Hematopoietic multipotent progenitor cell treated with erythropoietin and hydrocortisone succinate and interleukin-3 and kit ligand, for 6 days (in vitro differentiated cells): ENCODE data around the gene NSUN4.
A peak's percentile ranks its signal among the peaks of the same experiment; 100 is the strongest.
"Not testable (repeated sequence)": the region's sequence is repeated elsewhere in the genome, so short reads cannot be mapped to it uniquely, and the experiment has no call there.

Source experiments
- DNase-seq: peaks from one replicate; pipeline ENCODE4 v3.0.0-alpha.2; 2015

The NSUN4 gene

DNA sequence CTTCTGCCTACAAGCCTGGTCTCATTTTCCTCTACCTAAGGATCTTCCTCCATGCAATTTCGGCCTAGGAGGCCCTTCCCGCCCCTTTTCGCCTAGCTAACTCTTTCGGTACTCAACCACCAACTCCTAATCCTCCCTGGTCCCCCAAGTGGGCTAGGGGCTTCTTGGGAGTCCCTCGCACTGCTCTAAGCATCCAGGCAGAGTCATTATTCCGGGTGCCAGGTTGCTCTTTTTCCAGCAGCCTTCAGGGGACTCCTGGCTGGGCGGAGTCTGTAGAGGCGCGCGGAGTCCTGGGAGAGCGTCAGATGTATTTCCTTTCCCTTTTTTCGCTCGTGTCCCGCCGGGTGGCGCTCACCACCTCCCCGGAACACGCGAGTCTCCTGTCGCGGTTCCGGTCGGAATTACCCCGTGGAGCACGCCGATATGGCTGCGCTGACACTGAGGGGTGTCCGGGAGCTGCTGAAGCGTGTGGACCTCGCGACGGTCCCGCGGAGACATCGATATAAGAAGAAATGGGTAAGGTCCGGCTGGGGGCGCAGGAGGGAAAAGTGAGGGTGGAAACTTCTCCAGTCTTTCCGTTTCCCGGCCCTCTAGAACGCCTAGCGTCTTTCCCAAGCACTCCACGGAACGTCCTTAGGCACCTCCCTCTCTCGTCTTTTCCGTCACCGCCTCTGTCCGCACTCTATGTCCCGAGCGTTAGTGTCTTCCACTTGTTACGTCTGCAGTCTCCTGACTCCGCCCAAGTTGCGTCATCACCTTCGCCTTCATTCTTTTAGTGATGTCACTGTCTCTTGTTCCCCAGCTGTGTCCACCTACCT is at the start of gene NSUN4:
NSUN4 (plus strand) TSS at position 404 of the 818 bp plus-strand sequence; CDS start at position 424, 20 bp downstream.
- DNase-seq, result peak; percentile 96

DNA sequence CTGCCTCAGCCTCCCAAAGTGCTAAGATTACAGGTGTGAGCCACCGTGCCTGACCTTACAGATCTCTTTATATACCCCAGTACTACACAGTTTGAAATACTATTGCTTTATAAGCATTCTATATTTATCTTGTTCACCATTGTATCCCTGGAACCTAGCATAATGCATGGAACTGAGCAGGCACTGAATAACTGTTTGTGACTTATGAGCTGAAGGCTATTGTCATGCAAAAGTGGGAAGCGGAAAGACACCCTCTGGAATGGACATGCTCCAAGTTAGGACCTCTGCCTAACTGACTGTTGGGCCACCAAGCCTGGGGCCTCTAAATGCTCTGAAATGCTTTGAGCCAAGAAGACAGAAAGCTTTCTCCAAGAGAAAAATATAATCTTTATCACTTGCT is 45.3 kb upstream of the NSUN4 start:
- DNase-seq, result no peak

DNA sequence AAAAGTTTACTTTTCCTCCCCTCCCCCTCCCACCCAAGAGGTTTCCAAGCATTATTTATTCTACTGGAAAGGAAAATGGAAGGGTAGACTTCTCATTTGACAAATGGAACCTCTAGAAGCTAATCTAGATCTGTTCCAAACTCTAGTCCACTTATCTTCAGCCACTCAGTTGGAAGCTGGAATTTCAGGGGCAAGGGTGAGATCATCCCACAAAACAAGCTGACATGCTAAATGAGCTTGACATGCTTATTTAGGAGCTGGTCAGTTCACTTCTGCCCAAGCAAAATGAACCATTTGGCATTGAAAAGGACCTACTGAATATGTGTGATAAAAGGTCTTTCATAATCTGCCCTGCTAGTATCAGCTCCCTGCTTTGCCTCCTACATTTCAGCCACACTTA is 42.2 kb upstream of the NSUN4 start:
- no peak for DNase-seq

DNA sequence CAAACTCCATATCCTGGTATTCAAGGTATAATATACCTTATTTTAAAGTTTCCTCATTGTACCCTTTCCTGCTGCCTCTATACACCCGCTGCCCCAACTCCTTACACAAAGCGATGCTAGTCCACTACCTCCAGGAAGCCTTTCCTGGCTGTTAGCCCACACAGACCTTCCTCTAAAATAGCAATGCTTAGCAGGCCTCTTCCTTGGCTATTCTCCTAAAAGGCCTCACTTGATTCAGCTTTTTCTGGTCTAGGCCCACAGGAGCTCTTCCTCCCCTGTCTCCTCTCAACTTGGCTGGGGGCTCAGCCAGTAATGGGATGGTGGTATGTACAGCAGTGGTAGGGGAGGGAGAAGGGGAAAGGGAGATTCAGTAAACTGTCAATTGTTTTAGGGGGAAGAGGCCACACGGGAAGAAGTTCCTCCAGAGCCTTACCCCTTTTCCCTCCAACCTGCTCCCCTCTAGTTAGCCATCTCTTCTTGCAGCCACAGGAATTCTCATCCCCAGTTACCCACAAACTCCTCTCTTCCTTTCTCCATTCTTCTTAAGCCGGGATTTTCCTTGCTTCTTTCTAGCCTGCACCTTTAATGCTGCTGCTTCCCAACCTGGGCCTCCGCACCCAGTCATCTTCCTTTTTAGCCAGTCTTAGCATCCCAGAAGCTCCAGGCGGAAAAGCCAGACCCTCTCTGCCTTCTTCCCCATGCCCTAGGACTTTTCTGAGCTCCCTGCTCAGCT is 39.8 kb upstream of the NSUN4 start:
- peak; percentile 46 for DNase-seq

GRCh38 chr1:46301406-46301807 is 39.2 kb upstream of the NSUN4 start:
- DNase-seq, result no peak

DNA sequence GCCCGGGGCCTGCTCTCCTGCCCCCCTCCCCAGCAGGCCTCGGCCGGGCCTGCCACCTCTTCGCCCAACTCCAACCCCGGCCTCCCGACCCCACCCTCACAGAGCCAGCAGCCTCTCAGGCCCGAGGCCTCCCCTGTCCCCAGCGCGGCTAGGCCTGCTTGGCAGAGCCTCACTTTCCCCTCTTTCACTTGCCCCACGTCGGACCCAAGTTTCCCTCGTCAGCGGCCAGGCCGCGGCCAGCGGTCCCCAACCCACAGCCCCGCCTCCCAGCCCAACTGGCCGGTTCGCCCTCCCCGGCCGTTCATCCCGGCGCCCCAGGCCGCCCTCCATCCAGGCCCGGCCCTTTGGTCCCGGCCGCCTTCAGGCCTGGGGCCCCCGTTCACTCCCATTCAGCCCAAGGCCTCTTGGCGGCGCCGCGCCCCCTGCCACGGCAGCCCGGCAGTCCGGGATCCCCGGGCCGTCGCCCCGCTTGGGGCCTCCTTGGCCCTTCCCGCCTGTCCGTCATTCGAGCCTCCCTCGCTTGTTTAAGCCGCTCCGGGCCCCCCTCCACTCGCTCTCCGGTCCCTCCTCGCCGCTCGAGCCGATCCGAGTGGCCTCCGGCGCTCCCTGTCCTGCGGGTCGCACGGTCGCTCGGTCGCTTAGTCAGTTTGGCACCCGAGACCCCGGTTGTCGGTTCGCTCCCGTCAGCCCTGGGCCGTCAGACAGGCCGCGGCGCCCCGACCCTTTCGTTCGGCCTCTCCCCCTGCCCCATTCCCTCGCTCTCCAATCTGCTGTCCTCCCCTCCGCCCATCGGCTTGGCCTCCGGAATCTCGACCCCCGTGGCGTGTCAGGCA is 38.6 kb upstream of the NSUN4 start:
- DNase-seq, result peak; percentile 72

DNA sequence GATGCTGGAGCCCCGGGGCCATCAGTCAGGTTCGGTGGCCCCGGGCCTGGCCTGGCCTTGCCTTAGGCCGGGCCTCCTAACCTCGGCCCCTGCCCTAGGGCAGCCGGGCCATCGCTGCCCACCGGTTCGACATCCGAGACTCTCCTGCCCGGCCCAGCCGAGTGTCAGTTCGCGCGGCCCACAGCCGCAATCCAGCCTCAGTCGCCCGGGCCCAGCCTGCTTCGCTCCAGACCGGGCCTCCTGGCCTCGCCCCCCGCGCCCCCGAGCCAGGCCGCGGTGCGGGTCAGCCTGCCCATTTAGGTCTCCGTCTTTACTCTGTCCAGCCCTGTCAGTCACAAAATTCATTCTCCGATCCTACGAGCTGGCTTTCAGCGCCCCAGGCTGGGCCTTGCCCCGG is 38.0 kb upstream of the NSUN4 start:
- peak; percentile 36 for DNase-seq

DNA sequence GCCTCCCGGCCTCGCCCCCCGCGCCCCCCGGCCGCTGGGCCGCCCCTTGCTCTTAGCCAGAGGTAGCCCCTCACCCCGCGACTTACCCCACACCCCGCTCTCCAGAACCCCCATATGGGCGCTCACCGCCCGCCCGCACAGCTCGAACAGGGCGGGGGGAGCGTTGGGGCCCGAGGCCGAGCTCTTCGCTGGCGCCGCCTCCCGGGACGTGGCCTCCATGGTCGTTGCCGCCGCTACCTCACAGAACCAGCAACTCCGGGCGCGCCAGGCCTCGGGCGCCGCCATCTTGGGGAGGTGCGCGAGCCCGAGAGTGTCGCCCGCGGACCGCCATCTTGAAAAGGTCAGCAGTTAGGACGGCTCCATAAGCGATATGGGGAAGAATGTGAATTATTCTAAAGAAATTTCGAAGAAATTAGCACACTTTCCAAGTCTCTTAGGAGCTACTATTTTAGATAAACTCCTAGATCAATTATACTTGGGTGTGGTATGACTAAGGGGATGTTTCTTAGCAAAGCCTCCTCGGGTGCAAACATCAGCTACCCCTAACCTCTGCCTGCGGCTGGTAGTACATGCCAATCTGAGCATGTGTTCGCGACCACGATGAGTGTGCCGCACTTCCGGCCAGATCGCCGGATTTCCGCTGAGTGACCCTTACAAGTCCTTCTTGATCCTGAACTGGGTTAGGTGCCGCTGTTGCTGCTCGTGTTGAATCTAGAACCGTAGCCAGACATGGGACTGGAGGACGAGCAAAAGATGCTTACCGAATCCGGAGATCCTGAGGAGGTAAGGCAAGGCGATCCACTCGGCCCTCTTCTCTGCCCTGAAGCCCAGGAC is 37.4 kb upstream of the NSUN4 start, which contains the start of the genes LRRC41 and UQCRH:
LRRC41 (minus strand) TSS at position 579 of the 834 bp plus-strand sequence; CDS start at position 285, 294 bp downstream.
UQCRH (plus strand) TSS at position 661 of the 834 bp plus-strand sequence; CDS start at position 730, 69 bp downstream.
- peak; percentile 98 for DNase-seq

DNA sequence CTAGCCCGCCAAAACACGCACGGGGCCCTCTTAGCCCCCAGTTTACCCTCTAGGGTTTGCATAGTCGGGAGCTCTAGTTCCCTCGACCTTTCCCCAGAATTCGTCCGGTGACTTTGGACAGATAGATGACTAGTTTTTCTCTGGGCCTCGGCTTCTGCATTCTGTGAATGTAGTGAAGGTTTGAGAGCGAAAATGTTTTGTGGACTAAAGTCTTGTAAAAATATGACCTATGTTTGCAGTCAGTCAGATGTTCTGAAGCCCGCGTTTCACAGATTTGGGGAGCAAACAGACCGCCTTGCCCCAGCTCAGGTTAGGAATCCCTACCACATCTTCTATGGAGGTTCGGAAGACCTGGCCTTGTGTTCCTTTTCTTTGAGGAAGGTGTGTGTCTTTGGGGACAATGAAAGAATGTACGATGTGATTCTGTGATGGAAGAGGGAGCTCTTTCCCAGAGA is 36.7 kb upstream of the NSUN4 start:
- DNase-seq, result no peak

- DNase-seq, result no peak
Measured at GRCh38 chr1:46306159-46306530, 34.5 kb upstream of the NSUN4 start.

DNA sequence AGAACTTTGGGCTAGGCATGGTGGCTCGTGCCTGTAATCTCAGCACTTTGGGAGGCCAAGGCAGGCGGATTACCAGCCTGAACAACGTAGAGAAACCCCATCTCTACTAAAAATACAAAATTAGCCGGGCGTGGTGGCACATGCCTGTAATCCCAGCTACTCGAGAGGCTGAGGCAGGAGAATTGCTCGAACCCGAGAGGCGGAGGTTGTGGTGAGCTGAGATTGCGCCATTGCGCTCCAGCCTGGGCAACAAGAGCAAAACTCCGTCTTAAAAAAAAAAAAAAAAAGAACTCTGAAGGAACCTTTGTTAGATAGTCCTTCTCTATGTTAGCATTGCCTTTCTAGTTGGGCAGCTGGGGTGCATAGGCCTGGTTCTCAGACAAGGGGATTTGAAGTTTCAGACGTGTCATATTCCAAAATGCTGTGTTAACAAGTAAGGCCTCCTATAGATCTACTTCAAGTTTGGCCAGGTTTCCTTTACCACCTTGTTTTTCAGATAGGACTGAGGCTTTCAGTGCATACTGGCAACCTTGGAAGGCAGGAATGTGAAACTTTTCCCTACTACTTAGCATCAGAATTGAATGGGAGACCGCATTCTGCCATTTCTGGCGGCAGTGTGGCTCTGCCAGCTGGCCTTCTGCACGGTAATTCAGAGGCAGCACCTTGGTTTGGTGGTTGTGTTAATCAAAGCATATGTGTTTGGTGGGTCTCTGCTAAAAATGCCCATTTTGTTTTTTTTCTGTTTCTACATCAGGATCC is 31.0 kb upstream of the NSUN4 start:
- no peak for DNase-seq

GRCh38 chr1:46310321-46310720 is 30.3 kb upstream of the NSUN4 start:
- no peak for DNase-seq

GRCh38 chr1:46315669-46316403 is 24.8 kb upstream of the NSUN4 start:
- DNase-seq, result no peak

- DNase-seq, result no peak
Measured at GRCh38 chr1:46317323-46317722, 23.3 kb upstream of the NSUN4 start.

DNA sequence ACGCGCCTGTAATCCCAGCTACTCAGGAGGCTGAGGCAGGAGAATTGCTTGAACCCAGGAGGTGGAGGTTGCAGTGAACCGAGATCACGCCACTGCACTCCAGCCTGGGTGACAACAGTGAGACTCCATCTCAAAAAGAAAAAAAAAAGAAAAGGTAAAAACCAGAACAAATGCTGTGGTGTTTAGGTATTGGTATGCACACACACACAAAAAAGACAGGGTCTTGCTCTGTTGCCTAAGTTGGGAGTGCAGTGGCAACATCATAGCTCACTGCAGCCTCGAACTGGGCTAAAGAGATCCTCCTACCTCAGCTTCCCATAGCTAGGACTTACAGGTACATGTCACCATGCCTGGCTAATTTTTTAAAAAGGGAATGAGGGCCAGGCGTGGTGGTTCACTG is 21.3 kb upstream of the NSUN4 start:
- not testable (repeated sequence) for DNase-seq

- not testable (repeated sequence) for DNase-seq
Measured at GRCh38 chr1:46319960-46320914, 20.4 kb upstream of the NSUN4 start.

DNA sequence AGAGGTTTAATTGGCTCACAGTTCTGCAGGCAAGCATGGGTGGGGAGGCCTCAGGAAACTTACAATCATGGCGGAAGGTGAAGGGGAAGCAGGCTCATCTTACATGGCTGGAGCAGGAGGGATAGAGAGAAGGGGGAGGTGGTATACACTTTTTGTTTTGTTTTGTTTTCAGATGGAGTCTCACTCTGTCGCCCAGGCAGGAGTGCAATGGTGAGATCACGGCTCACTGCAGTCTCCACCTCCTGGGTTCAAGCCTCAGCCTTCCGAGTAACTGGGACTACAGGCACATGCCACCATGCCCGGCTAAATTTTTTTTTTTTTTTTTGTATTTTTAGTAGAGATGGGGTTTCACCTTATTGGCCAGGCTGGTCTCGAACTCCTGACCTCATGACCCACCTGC is 18.4 kb upstream of the NSUN4 start:
- not testable (repeated sequence) for DNase-seq

- not testable (repeated sequence) for DNase-seq
Measured at GRCh38 chr1:46325285-46326076, 15.1 kb upstream of the NSUN4 start.
